ENCODE results near the gene CPS1. TPM values are rescaled to one million over a fixed set of nuclear protein-coding genes. Genes with fewer than 3 reads are reported as not detected.

CPS1 gene
- total RNA-seq, 2 experiments from 2014 or later: 0.41 to 0.67 TPM

DNA sequence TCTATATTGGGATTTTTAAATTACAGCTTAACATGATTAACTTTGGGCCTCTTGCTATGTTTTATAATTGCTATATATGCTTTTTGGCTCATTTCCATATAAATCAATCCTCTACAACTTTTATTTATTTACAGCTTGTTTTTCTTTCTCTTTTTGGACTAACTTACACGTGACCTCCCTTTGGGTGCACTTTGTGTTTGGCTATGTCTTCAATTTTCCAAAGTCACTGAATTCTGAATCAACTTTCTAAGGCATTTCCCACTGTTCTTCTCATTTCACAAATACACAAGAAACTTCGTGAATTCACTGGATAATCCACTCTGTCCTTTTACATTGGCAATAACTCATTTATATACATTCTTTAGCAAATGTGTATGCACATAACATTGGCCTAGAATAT is 5.4 kb upstream of the CPS1 start:
- DNase-seq: no peak
- H3K36me3 Mint-ChIP-seq (ENCODE audit: low read depth): no peaks in the 10 kb centered on the region
- ChIA-PET POLR2A (no interaction called here), CTCF (interaction anchor here (0.9 kb wide), 1 partner anchor 12 kb away, joined by 3 read pairs; no protein-coding TSS in a partner anchor)
- no peaks in the 10 kb centered on the region for H3K4me1 Mint-ChIP-seq (ENCODE audit: low read depth)
- no peaks in the 10 kb centered on the region for H3K27me3 ChIP-seq (ENCODE audit: control insufficient read depth in 1 of 2, insufficient read depth in 2 of 2, low read length in 2 of 2)
- H3K27me3 Mint-ChIP-seq: peaks cover 9% of the 10 kb centered on the region
- H3K9me3 Mint-ChIP-seq: no peaks in the 10 kb centered on the region
- no peaks in the 10 kb centered on the region for H3K9me3 ChIP-seq (ENCODE audit: control insufficient read depth in 1 of 2, insufficient read depth in 1 of 2, low read length in 2 of 2)
- no peak overlapping the region for H3K4me3 ChIP-seq (ENCODE audit: low read length)
- intact Hi-C loops (cut with DNase I, micrococcal nuclease): no loop called here
- TF ChIP-seq, protein P1, sequence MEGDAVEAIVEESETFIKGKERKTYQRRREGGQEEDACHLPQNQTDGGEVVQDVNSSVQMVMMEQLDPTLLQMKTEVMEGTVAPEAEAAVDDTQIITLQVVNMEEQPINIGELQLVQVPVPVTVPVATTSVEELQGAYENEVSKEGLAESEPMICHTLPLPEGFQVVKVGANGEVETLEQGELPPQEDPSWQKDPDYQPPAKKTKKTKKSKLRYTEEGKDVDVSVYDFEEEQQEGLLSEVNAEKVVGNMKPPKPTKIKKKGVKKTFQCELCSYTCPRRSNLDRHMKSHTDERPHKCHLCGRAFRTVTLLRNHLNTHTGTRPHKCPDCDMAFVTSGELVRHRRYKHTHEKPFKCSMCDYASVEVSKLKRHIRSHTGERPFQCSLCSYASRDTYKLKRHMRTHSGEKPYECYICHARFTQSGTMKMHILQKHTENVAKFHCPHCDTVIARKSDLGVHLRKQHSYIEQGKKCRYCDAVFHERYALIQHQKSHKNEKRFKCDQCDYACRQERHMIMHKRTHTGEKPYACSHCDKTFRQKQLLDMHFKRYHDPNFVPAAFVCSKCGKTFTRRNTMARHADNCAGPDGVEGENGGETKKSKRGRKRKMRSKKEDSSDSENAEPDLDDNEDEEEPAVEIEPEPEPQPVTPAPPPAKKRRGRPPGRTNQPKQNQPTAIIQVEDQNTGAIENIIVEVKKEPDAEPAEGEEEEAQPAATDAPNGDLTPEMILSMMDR (IDR thresholded peaks at IDR 0.05): no peak
- H3K36me3 ChIP-seq (ENCODE audit: insufficient read depth, low read length): no peaks in the 10 kb centered on the region
- H3K4me1 ChIP-seq (ENCODE audit: insufficient read depth, low read length): no peaks in the 10 kb centered on the region
- no peak overlapping the region for H3K27ac ChIP-seq (ENCODE audit: low read depth in 1 of 2, low read length in 2 of 2)
- no peak for ATAC-seq (ENCODE audit: poor library complexity)
- no peak overlapping the region for H3K27ac Mint-ChIP-seq
- H3K4me3 Mint-ChIP-seq: no peak overlapping the region

DNA sequence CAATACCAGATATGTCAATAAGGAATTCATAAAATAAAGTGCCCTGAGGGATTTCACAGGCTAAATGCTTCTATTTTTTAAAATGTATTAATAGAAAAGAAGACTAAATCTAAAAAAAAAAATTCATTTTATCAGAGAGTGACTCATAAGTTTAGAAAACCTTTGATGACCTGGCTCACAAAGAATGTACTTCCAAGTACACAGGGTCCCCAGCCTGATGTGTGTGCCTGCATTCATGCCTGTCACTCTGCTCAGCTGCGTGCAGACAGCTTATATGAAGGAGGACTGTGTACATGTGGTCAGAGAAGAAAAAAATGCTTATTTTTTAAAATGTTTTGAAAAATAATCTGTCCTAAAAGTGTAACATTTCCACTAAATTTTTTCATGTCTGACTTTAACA is 3.0 kb upstream of the CPS1 start:
- H3K27ac ChIP-seq (ENCODE audit: low read depth in 1 of 2, low read length in 2 of 2): no peak overlapping the region
- TF ChIP-seq, protein P1 (IDR thresholded peaks at IDR 0.05): no peak
- Mint-ChIP-seq H3K27me3 (peaks cover 9% of the 10 kb centered on the region), H3K27ac (no peak overlapping the region), H3K4me3 (no peak overlapping the region), H3K4me1 (ENCODE audit: low read depth) (no peaks in the 10 kb centered on the region), H3K9me3 (no peaks in the 10 kb centered on the region), H3K36me3 (ENCODE audit: low read depth) (no peaks in the 10 kb centered on the region)
- ChIA-PET CTCF (no interaction called here), POLR2A (no interaction called here)
- no peaks in the 10 kb centered on the region for H3K9me3 ChIP-seq (ENCODE audit: control insufficient read depth in 1 of 2, insufficient read depth in 1 of 2, low read length in 2 of 2)
- ATAC-seq (ENCODE audit: poor library complexity) (no peak), DNase-seq (no peak)
- H3K4me1 ChIP-seq (ENCODE audit: insufficient read depth, low read length): no peaks in the 10 kb centered on the region
- no peak overlapping the region for H3K4me3 ChIP-seq (ENCODE audit: low read length)
- no peaks in the 10 kb centered on the region for H3K36me3 ChIP-seq (ENCODE audit: insufficient read depth, low read length)
- no peaks in the 10 kb centered on the region for H3K27me3 ChIP-seq (ENCODE audit: control insufficient read depth in 1 of 2, insufficient read depth in 2 of 2, low read length in 2 of 2)
- intact Hi-C loops (cut with DNase I, micrococcal nuclease): no loop called here

DNA sequence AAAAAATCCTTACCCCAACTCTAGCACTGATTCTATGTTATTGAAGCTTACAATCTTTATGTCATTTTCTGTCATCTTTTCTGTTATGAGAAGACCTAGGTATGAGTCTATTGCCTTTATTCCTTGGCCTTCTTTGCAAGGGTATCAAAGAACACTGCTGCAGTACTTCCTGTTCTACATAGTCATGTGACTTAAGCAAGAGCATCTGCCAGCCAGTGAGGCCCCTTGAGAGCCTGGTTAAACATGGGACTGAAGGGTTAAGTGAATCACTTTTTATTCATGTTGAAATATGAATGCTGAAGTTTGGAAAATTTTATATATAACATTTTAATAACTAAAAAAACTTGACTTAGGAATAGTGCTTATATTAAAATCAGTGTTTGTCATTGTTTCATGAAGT is 844 bp upstream of the CPS1 start:
- TF ChIP-seq, protein P1 (IDR thresholded peaks at IDR 0.05): no peak
- Mint-ChIP-seq H3K27ac (no peak overlapping the region), H3K4me1 (ENCODE audit: low read depth) (no peaks in the 10 kb centered on the region), H3K27me3 (peaks cover 9% of the 10 kb centered on the region), H3K4me3 (no peak overlapping the region), H3K9me3 (no peaks in the 10 kb centered on the region), H3K36me3 (ENCODE audit: low read depth) (no peaks in the 10 kb centered on the region)
- H3K4me3 ChIP-seq (ENCODE audit: low read length): no peak overlapping the region
- DNase-seq: no peak
- no peak for ATAC-seq (ENCODE audit: poor library complexity)
- CTCF ChIA-PET: no interaction called here
- POLR2A ChIA-PET: no interaction called here
- H3K9me3 ChIP-seq (ENCODE audit: control insufficient read depth in 1 of 2, insufficient read depth in 1 of 2, low read length in 2 of 2): no peaks in the 10 kb centered on the region
- H3K27ac ChIP-seq (ENCODE audit: low read depth in 1 of 2, low read length in 2 of 2): no peak overlapping the region
- no peaks in the 10 kb centered on the region for H3K36me3 ChIP-seq (ENCODE audit: insufficient read depth, low read length)
- intact Hi-C loops (cut with DNase I, micrococcal nuclease): no loop called here
- H3K27me3 ChIP-seq (ENCODE audit: control insufficient read depth in 1 of 2, insufficient read depth in 2 of 2, low read length in 2 of 2): no peaks in the 10 kb centered on the region
- H3K4me1 ChIP-seq (ENCODE audit: insufficient read depth, low read length): no peaks in the 10 kb centered on the region
